ENCODE measurements around the gene ERC2.
"Not testable (repeated sequence)": the region's sequence is repeated elsewhere in the genome, so short reads cannot be mapped to it uniquely, and the experiment has no call there.

Gene ERC2

DNA sequence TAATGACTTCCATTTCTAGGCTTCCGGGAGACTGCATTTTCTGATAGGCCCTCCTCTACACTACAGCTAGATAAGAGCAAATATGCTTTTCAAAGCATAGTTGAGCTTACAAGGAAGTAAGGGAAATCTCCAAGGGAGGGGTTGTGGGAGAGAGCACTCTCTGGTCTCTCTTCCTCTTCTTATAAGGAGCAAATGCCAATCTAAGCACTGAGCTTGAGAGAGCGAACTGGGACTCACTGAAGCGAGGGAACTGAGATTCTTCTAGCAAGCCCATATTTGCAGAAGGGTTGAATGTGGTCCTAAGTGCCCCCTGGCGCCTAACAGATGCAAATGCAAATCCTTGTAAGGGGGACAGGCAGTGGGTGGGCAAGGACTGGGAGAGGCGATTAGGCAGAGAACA, 164.8 kb downstream of the ERC2 start:
- no peak for DNase-seq

- DNase-seq, result no peak
These were observed 165.8 kb downstream of the ERC2 start for GRCh38 chr3:56302417-56302816.

DNA sequence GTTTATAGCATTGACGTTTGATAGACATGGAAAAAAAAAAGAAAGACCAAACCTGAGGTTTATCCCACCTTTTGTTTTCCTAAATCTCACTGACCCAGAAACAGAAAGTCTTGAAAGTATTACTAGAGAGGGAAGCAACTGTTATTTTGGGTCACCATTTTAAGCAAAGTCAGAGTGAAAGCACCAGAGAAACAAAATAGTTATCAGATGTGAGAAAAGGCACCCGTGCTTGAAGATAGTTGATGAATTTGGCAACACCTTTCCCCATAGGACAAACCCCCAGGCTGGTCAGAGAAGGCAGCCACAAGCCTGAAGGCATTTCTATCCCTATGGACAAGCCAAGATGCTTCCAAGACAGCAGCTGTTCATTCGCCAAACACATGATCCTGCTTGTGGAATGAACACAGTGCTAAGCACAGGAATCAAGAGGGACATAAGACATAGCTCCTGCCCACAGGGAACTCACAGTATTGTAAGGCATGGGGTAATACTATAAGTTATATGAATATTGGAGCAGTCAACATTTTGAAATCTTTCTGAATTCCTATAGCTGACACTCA, 170.9 kb downstream of the ERC2 start:
- DNase-seq, result no peak

DNA sequence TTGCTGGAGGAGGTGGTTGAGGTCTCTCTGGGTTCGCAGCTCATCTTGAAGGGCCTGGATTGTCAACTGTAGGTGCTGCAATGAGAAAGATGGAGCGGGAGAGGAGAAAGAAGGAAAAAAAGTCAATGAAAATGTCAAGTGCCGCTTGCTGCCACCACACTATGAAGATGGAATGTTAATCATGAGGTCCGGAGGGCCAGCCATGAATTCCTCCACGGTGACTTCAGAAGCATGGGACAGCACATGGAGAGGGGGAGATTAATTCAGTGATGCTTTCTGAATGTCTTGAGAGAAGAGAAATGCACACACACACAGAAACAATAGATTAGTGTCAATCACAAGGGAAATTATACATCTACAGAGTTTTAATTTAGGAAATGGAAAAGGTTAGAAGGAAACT, 171.9 kb downstream of the ERC2 start:
- DNase-seq, result no peak

DNA sequence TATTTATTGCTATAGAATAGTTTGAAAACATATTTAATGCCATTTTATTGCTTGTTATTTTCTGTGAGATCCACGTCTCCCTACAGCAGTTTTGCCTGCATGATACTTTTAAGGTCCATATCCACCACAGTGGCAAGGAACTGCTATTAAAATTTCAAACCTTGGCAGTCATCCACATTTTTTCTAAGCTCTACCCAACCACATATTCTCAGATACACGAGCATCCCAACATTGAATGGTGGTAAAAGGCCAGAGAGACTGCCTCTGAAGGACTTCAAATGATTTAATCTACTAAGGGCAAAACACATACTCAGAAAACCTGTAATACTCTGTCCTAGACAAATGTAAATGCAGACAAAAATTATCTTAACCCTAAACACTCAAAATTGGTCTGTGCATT, 173.1 kb downstream of the ERC2 start:
- no peak for DNase-seq

DNA sequence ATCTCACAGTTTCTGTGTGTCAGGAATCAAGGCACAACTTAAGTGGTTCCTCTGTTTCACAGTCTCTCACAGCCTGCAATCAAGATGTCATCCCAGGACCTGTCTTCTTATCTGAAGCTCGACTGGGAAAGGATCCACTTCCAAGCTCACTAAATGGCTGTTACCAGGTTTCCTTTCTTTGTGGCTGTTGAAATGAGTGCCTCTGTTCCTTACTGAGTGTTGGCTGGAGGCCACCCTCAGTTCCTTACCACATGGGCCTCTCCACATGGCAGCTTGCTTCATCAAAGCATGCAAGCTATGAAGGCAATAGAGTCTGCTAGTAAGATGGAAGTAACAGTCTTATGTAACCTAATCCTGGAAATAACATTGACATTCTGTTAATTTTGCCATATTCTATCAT, 174.0 kb downstream of the ERC2 start:
- DNase-seq, result no peak

- no peak for DNase-seq
These were observed 176.3 kb downstream of the ERC2 start for GRCh38 chr3:56291953-56292352.

DNA sequence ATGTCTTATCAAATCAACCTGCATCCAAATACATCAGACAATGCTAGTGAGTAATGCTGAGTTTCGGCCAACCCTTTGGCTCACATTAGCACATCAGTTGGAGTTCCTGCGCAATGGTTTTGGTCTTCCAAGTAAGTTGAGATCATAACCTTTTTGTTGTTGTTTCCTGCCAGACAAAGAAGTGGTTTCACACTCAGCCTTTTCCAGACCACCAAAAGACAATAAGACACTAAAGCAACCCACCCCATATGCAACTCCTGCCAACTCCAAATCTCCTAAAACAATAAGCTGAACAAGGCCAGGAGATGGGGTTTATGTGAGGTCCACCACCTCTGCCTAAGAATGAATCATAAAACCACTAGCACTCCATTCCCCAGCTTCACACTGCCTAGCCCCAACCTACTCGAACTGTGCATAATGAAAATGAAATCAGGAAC, 177.0 kb downstream of the ERC2 start:
- no peak for DNase-seq

GRCh38 chr3:56290374-56290773, 177.9 kb downstream of the ERC2 start:
- no peak for DNase-seq

DNA sequence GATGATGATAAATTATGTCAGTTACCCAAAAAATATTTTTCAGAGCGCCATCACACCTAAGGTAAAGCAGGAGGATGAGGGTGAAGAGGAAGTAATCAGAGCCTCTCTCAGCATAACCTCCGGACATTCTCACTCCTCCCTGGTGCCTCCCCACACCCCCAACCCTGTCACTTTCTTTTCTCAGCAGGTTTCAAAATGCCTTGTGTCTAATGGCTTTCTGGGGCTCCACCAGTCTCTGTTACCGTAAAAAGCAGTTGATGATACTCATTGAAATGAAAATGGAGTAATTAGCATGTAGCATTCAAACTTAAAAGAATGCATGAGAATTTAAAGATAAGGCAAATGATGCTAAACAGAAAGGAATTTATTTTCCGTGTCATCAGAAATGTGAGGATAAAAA, 180.0 kb downstream of the ERC2 start:
- no peak for DNase-seq

DNA sequence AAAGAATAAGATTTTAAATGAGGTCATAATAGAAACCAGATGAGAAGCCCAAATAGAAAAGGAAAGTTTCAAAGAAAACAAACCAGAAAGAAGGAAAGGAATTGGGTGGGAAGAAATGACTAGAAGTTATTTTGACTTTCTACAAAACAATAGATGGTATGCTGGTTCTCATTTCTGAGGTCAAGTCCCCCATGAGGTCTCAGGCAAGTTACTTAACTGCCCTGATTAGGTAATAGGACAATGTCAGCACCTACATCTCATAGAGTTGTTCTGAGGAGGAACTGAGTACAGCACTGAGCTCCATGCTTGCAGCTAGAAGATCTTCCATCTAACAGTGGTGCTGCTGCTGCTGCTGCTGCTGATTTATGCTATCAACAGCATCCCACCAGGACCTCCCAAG, 185.9 kb downstream of the ERC2 start:
- no peak for DNase-seq

DNA sequence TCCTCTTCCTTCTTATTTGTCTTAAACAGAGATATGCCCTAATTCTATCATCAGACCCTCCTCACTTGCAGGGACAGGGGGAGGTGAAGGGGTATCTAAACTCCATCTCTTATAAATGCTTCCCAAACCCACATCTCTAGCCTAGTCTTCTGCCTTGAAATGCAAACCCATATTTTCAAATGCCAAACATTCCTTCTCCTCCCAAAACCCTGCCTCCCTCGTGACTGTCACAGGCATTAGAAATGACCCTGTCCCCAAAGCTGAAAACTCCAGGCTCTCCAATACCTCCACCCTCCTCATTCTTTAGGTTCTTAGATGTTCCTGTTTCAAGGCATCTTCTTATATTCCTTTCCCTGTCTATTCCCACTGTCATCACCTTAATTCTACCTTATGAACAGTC, 191.0 kb downstream of the ERC2 start:
- no peak for DNase-seq

DNA sequence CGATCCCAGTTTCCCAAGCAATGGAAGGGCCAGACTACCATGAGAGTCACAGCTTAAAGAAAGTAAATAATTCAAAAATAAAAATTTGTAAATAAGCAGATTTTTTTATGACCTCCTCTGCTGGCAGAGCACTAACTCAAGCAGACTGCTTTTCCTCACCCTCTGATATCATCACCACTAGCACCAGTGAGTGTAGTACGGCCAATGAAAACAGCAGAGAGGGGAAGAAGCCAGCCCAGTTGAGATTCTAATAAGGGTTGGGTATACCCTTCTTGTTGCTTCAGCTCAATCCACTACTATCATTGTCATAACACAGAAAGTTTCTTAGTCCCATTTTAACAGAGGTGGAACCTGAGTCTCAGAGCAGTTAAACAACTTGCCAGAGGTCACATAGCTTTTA, 193.1 kb downstream of the ERC2 start:
- DNase-seq, result no peak

DNA sequence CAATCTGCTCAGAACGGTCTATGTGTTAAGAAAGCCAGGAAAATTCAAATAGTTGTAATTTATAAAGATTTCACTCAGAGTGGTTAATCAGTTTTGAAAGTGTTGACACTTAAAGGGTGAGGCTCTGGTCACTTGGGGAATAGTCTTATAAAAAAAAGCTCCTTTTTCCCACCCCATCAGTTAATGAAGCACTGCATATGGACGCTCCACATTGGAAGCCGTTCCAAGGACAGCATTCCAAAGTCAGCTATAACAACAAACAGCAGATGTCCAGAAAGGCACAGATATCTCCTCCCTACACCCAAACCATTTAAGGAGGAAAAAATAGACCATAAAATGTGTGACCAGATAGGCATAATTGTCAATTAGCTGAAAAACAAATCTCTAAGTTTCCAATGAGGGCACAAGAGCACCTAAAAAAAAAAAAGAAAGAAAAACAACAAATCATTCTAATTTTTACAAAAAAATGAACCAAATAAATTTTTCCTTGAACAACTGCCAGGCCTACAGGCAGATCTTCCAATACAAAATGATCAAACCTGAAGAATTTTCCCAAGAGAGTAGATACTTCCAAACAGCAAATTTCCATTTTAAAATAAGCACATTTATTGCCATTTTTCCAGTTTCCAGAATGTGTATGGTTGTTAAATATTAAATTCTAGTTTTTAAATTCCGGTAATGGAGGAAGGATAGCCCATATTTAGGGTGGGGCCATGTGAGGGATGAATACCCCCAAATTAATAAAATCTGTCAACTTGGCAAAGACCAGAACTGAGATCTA, 198.3 kb downstream of the ERC2 start:
- DNase-seq, result no peak

GRCh38 chr3:56268616-56269383, 199.5 kb downstream of the ERC2 start:
- no peak for DNase-seq

DNA sequence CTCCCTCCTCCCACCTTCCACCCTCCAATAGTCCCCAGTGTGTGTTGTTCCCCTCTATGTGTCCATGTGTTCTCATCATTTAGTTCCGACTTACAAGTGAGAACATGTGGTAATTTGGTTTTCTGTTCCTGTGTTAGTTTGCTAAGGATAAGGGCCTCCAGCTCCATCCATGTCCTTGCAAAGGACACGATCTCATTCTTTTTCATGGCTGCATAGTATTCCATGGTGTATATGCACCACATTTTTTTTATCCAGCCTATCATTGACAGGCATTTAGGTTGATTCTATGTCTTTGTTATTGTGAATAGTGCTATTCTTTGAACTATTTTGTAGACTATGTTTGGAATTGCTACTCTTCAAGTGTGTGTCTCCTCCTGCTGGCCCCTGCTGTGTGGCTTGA, 206.4 kb downstream of the ERC2 start:
- DNase-seq, result not testable (repeated sequence)

DNA sequence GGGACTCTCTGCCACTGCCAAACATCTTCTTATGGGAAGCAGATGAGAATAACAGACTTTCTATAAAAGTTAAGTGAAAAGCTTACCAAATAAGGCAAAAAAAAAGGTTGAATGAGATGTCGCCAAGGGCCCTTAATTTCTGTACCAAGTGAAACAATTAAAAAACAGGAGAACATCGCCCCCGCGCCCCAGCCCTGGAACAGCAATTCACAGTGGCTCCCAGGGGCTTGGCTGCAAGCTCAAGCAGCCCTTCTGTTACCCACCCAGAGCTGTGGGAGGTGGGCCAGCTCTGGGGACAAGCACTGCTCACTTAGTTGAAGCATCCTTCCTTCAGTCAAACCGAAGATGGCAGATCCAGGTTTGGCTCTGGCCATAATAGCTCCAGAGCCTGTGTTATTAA, 208.0 kb downstream of the ERC2 start:
- DNase-seq, result no peak

DNA sequence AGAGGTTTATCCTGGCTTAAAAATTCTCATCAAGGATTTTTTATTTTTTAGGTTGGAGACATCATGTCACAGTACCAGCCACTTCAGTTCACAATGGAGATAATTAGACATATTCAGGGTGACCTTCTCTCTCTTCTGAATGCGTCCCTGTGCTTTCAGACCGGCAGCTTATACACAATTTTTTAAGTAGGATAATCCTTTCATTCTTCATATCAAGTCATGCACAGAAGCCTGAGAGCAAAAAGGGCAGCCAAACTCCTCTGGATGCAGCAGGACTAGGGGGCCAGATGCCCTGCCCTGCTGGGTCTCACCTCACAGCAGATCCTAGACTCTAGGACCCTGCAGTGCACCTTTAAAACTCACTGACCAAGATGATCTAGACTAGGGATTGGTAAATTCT, 210.4 kb downstream of the ERC2 start:
- no peak for DNase-seq

DNA sequence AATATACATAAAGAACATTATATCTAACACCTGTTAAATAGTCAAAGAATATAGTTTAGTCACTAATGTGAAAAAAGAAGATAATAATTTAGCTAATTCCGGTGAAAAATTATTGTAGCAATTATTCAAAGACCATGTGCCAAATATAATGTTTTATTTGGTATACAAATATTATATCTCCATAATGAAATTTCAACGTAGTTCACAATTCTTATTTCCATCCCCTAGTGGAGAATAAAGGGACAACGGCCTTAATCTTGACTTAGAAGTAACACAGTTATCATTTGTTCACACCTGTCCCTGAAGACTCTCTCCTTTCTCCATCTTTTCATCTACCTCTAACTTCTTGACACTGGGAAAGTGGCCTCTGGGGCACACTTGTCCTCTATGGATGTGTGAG, 213.4 kb downstream of the ERC2 start:
- DNase-seq, result no peak

DNA sequence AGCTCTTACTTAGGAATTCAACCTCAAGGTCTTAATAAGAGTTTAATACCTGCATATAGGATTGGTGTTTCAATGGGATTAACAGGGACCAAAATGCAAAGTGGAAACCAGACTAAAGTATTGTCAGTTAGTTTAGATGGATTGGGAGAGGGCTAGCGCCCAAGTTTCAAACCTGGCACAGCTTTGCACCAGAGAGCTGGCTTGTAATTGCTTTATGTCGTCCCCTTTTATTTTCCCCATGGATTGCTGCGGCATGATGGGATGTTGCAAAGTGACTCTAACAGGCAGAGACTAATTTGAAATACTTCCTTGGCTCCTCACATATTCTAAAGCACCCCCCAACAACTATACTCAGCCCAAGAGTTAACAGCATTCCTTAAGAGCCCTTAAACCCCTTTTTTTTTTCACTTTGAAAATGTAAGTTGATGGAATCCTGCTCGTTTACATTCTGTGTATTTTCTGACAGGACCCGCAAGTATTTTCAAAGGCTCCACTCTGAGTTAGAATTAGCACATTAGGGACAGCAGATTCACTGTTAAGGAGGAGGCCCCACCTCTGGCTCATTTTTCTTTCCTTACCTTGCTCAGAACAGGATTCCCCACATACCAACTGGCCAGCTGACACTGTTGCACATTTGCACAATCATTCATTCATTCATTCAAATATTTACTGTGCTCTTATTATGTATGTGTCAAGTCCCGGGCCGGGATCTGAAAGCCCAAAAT, 214.2 kb downstream of the ERC2 start:
- DNase-seq, result no peak

DNA sequence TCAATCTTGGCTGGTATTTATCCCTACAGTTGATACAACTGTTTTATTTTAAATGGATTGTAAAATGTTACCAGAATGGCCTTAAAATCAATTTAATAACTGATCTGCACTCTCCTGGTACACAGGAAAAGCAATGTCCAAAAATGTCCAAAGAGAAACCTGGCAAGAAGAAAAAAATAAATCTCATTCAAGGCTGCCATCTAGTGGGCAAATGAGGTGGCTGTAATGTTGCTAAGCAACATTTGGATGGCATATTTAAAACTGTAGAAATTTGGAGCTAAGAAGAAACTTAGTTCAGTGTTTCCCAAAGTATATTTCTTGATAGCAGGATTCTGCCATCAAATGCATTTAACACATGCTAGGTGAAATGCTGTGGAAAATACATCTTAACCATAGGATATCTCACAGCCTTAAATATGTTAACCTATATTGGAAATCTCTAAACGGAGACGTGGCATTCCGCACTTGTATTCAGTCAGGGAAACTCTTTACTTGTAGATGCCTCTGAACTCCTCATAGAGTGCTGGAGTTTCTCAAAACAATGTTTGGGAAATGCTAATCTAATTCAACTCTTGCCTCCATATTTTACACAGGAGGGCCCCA, 216.8 kb downstream of the ERC2 start:
- peak; percentile 10 for DNase-seq

- no peak for DNase-seq
These were observed 220.2 kb downstream of the ERC2 start for GRCh38 chr3:56248021-56248420.

DNA sequence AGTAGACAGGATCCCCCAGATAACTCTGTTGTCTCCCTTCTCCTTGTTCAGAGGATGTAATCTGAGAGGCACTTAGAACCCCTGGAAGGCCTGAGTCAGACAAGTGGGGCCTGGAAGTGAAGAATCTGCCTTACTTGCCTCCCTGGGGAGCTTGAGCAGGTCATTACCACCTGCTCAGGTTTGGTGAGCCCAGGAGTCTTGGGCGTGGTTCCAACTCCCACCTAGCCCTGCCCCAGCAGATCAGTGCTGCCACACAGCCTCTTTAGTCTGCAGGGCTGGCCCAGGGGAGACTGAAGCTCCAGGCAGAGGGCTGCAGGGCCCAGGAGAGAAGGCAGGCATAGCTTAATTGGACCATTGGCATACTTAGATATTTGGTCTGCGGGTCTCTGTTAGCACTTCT, 230.0 kb downstream of the ERC2 start:
- DNase-seq, result peak; percentile 29

All from COR-L47 (cell line).